ENCODE results near the gene CYP39A1.
A peak's percentile ranks its signal among the peaks of the same experiment; 100 is the strongest.

Gene CYP39A1

DNA sequence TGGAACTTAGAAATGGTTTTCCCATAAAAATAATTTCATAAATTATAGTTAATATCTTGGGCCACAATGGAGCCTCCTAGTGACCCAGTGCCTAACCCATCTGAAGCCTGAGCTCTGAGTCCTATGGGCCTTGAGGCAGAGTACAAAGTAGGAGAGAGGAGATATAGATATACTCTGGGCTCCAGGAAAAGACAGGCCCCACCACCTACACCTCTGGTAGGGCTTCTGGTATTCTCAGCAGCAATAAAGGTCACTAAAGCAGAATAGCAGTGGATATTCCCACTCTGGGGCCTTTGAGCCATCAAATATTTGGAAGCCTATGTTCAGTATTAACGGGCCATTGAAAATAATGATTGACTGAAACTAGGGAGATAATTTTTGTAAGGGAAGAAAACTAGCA is 24.1 kb downstream of the CYP39A1 start:
- H3K4me2 ChIP-seq (ENCODE audit: low read length) = no peak overlapping the region

GRCh38 chr6:46626976-46627375 is 25.6 kb downstream of the CYP39A1 start:
- Histone ChIP-seq H3K9me2 (replicated peaks; ENCODE audit: control insufficient read depth, low read length) (no peaks in the 10 kb centered on the region), H3K4me3 (ENCODE audit: low read length) (peak overlapping the region; percentile 62), H3K4me1 (ENCODE audit: control insufficient read depth, low read length) (peaks cover 52% of the 10 kb centered on the region), H3K79me2 (ENCODE audit: control insufficient read depth, low read length) (peaks cover 4% of the 10 kb centered on the region; the same call in 1 of the 2 replicates), H3K4me2 (ENCODE audit: low read length) (peak overlapping the region; percentile 58), H3K36me3 (ENCODE audit: control insufficient read depth, low read length) (peaks cover 53% of the 10 kb centered on the region), H3F3A (ENCODE audit: control insufficient read depth, insufficient read depth) (peaks cover 15% of the 10 kb centered on the region), H3K27me3 (ENCODE audit: control insufficient read depth, low read length) (no peaks in the 10 kb centered on the region), H4K20me1 (ENCODE audit: control insufficient read depth, insufficient read depth, low read depth, low read length) (no peaks in the 10 kb centered on the region), H3K27ac (ENCODE audit: low read depth, low read length) (peak overlapping the region; percentile 80), H3K9me3 (ENCODE audit: control insufficient read depth, insufficient read depth, low read length) (no peaks in the 10 kb centered on the region)
- no peak for TF ChIP-seq EZH2phosphoT487 (IDR thresholded peaks at IDR 0.05; ENCODE audit: borderline replicate concordance, low read length)
- TF ChIP-seq, protein P1, sequence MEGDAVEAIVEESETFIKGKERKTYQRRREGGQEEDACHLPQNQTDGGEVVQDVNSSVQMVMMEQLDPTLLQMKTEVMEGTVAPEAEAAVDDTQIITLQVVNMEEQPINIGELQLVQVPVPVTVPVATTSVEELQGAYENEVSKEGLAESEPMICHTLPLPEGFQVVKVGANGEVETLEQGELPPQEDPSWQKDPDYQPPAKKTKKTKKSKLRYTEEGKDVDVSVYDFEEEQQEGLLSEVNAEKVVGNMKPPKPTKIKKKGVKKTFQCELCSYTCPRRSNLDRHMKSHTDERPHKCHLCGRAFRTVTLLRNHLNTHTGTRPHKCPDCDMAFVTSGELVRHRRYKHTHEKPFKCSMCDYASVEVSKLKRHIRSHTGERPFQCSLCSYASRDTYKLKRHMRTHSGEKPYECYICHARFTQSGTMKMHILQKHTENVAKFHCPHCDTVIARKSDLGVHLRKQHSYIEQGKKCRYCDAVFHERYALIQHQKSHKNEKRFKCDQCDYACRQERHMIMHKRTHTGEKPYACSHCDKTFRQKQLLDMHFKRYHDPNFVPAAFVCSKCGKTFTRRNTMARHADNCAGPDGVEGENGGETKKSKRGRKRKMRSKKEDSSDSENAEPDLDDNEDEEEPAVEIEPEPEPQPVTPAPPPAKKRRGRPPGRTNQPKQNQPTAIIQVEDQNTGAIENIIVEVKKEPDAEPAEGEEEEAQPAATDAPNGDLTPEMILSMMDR (IDR thresholded peaks at IDR 0.05; ENCODE audit: low read depth, low read length, poor library complexity, severe bottlenecking) = no peak

More for the DNA sequence above, 24.1 kb downstream of the CYP39A1 start:
- Histone ChIP-seq H3K9me2 (replicated peaks; ENCODE audit: control insufficient read depth, low read length) (no peaks in the 10 kb centered on the region), H3K9me3 (ENCODE audit: control insufficient read depth, insufficient read depth, low read length) (no peaks in the 10 kb centered on the region), H3K4me1 (ENCODE audit: control insufficient read depth, low read length) (peaks cover 56% of the 10 kb centered on the region), H4K20me1 (ENCODE audit: control insufficient read depth, insufficient read depth, low read depth, low read length) (no peaks in the 10 kb centered on the region), H3F3A (ENCODE audit: control insufficient read depth, insufficient read depth) (peaks cover 16% of the 10 kb centered on the region), H3K27me3 (ENCODE audit: control insufficient read depth, low read length) (no peaks in the 10 kb centered on the region), H3K36me3 (ENCODE audit: control insufficient read depth, low read length) (peaks cover 49% of the 10 kb centered on the region), H3K79me2 (ENCODE audit: control insufficient read depth, low read length) (peaks cover 4% of the 10 kb centered on the region; the same call in 1 of the 2 replicates), H3K4me3 (ENCODE audit: low read length) (no peak overlapping the region), H3K27ac (ENCODE audit: low read depth, low read length) (peak overlapping the region; percentile 80; the same call in 1 of the 2 replicates)
- TF ChIP-seq, protein P1 (IDR thresholded peaks at IDR 0.05; ENCODE audit: low read depth, low read length, poor library complexity, severe bottlenecking) = no peak
- TF ChIP-seq EZH2phosphoT487 (IDR thresholded peaks at IDR 0.05; ENCODE audit: borderline replicate concordance, low read length) = no peak

- Histone ChIP-seq H3K4me1 (ENCODE audit: control insufficient read depth, low read length) (peaks cover 48% of the 10 kb centered on the region), H3K4me2 (ENCODE audit: low read length) (peak overlapping the region; percentile 58), H3K27me3 (ENCODE audit: control insufficient read depth, low read length) (no peaks in the 10 kb centered on the region), H3K9me3 (ENCODE audit: control insufficient read depth, insufficient read depth, low read length) (no peaks in the 10 kb centered on the region), H3K36me3 (ENCODE audit: control insufficient read depth, low read length) (peaks cover 50% of the 10 kb centered on the region), H3K4me3 (ENCODE audit: low read length) (peak overlapping the region; percentile 62), H3F3A (ENCODE audit: control insufficient read depth, insufficient read depth) (peaks cover 13% of the 10 kb centered on the region), H3K79me2 (ENCODE audit: control insufficient read depth, low read length) (peaks cover 4% of the 10 kb centered on the region; the same call in 1 of the 2 replicates), H3K27ac (ENCODE audit: low read depth, low read length) (peak overlapping the region; percentile 80), H4K20me1 (ENCODE audit: control insufficient read depth, insufficient read depth, low read depth, low read length) (no peaks in the 10 kb centered on the region), H3K9me2 (replicated peaks; ENCODE audit: control insufficient read depth, low read length) (no peaks in the 10 kb centered on the region)
- no peak for TF ChIP-seq EZH2phosphoT487 (IDR thresholded peaks at IDR 0.05; ENCODE audit: borderline replicate concordance, low read length)
- TF ChIP-seq, protein P1 (IDR thresholded peaks at IDR 0.05; ENCODE audit: low read depth, low read length, poor library complexity, severe bottlenecking) = peak; percentile 71
Measured at GRCh38 chr6:46626228-46626909, 26.2 kb downstream of the CYP39A1 start.

Measured in DOHH2 (cell line).